ENCODE measurements around the gene PANX2.

Gene PANX2

GRCh38 chr22:50184004-50184901 is 13.7 kb downstream of the PANX2 start:
- DNase-seq, result no peak

GRCh38 chr22:50184902-50185374 is 14.4 kb downstream of the PANX2 start:
- DNase-seq, result no peak

GRCh38 chr22:50185375-50186087 is 15.0 kb downstream of the PANX2 start, which contains the start of gene TRABD:
Gene TRABD, plus strand, starts transcription at chr22:50185913. Its CDS starts 7,148 bp downstream, at chr22:50193061.
- DNase-seq, result peak; percentile 84

- no peak for DNase-seq
Measured at GRCh38 chr22:50186181-50186714, 15.7 kb downstream of the PANX2 start.

GRCh38 chr22:50186761-50187523 is 16.4 kb downstream of the PANX2 start:
- DNase-seq, result no peak

- no peak for DNase-seq
Measured at GRCh38 chr22:50188356-50188755, 17.8 kb downstream of the PANX2 start.

GRCh38 chr22:50189184-50189848 is 18.8 kb downstream of the PANX2 start:
- DNase-seq, result no peak

- no peak for DNase-seq
Measured at GRCh38 chr22:50189849-50190181, 19.3 kb downstream of the PANX2 start.

- peak; percentile 68 for DNase-seq
Measured at GRCh38 chr22:50190182-50190940, 19.8 kb downstream of the PANX2 start.

- DNase-seq, result no peak
Measured at GRCh38 chr22:50190941-50191741, 20.6 kb downstream of the PANX2 start.

- DNase-seq, result no peak
Measured at GRCh38 chr22:50192436-50193204, 22.1 kb downstream of the PANX2 start.

- no peak for DNase-seq
Measured at GRCh38 chr22:50193621-50194020, 23.1 kb downstream of the PANX2 start.

GRCh38 chr22:50194037-50194805 is 23.7 kb downstream of the PANX2 start:
- DNase-seq, result no peak

GRCh38 chr22:50196256-50196655 is 25.7 kb downstream of the PANX2 start:
- DNase-seq, result no peak

- no peak for DNase-seq
Measured at GRCh38 chr22:50197000-50197800, 26.7 kb downstream of the PANX2 start.

- no peak for DNase-seq
Measured at GRCh38 chr22:50197856-50198623, 27.5 kb downstream of the PANX2 start.

- DNase-seq, result no peak
Measured at GRCh38 chr22:50198624-50199017, 28.1 kb downstream of the PANX2 start.
